Neuronal stem cell (in vitro differentiated cells): Measurements from ENCODE around the gene CDKN2D.

Source experiments
- DNase-seq: peaks from one replicate; pipeline ENCODE4 v3.0.0-alpha.2; 2013; ENCODE audit warnings: low spot score
- H2AFZ ChIP-seq: one replicate; pipeline ENCODE4 v1.6.1; 2013; ENCODE audit warnings: mild to moderate bottlenecking, low read length, inconsistent platforms
- H2AK5ac ChIP-seq: 2 replicates; pipeline ENCODE4 v1.6.1; 2013; ENCODE audit warnings: low read depth, mild to moderate bottlenecking, inconsistent platforms, low read length, moderate library complexity, mixed read lengths
- H2BK120ac ChIP-seq: 2 replicates; pipeline ENCODE4 v1.6.1; 2013; ENCODE audit warnings: low read depth, mild to moderate bottlenecking, inconsistent platforms, low read length, moderate library complexity, mixed read lengths
- H2BK12ac ChIP-seq: one replicate; pipeline ENCODE4 v1.6.1; 2013; ENCODE audit warnings: low read length, inconsistent platforms
- H2BK15ac ChIP-seq: 2 replicates; pipeline ENCODE4 v1.6.1; 2013; ENCODE audit warnings: mild to moderate bottlenecking, low read length, inconsistent platforms, mixed read lengths
- H2BK5ac ChIP-seq: one replicate; pipeline ENCODE4 v1.6.1; 2013; ENCODE audit warnings: inconsistent platforms, mild to moderate bottlenecking, low read length, moderate library complexity
- H3K14ac ChIP-seq: one replicate; pipeline ENCODE4 v1.6.1; 2013; ENCODE audit warnings: low read length, inconsistent platforms
- H3K18ac ChIP-seq: 2 replicates; pipeline ENCODE4 v1.6.1; 2013; ENCODE audit warnings: low read length, inconsistent platforms
- H3K23ac ChIP-seq: 2 replicates; pipeline ENCODE4 v1.6.1; 2013; ENCODE audit warnings: low read depth, mild to moderate bottlenecking, mixed read lengths, low read length, inconsistent platforms; ENCODE audit not compliant: poor library complexity
- H3K27ac ChIP-seq: replicated peaks from 3 replicates; pipeline ENCODE4 v1.5.1; 2013; ENCODE audit warnings: low read length, inconsistent platforms
- H3K27me3 ChIP-seq, 3 experiments: 2 replicates each; pipeline ENCODE4 v1.6.1; 2013; ENCODE audit warnings: low read length in 3 of 3, mild to moderate bottlenecking in 2 of 3, inconsistent platforms in 1 of 3, low read depth in 1 of 3, mixed read lengths in 1 of 3, moderate library complexity in 1 of 3; ENCODE audit not compliant: control insufficient read depth in 3 of 3, insufficient read depth in 3 of 3
- H3K36me3 ChIP-seq, 2 donors: replicated peaks in 1 of 2; 2 replicates each; pipeline ENCODE4 v1.6.1; 2013; ENCODE audit warnings: low read length in 2 of 2; ENCODE audit not compliant: control insufficient read depth in 2 of 2, insufficient read depth in 2 of 2
- H3K4ac ChIP-seq: 2 replicates; pipeline ENCODE4 v1.6.1; 2013; ENCODE audit warnings: inconsistent platforms, mild to moderate bottlenecking, low read length, moderate library complexity
- H3K4me1 ChIP-seq, 2 donors: 1 replicate in 1 of 2; 2 replicates in 1 of 2; pipeline ENCODE4 v1.6.1; 2013; ENCODE audit warnings: low read length in 2 of 2, low read depth in 1 of 2; ENCODE audit not compliant: control insufficient read depth in 2 of 2, insufficient read depth in 1 of 2
- H3K4me2 ChIP-seq: one replicate; pipeline ENCODE4 v1.6.1; 2013; ENCODE audit warnings: mild to moderate bottlenecking, low read length, inconsistent platforms; ENCODE audit not compliant: insufficient read depth, poor library complexity, severe bottlenecking
- H3K4me3 ChIP-seq, 2 donors: 2 replicates each; pipeline ENCODE4 v1.5.1; 2013; ENCODE audit warnings: low read length in 2 of 2, mild to moderate bottlenecking in 2 of 2, inconsistent platforms in 1 of 2, moderate library complexity in 1 of 2
- H3K79me1 ChIP-seq: one replicate; pipeline ENCODE4 v1.6.1; 2013; ENCODE audit warnings: low read depth, mild to moderate bottlenecking, inconsistent platforms, low read length, moderate library complexity
- H3K9ac ChIP-seq: one replicate; pipeline ENCODE4 v1.6.1; 2013; ENCODE audit warnings: mild to moderate bottlenecking, low read depth, low read length, inconsistent platforms; ENCODE audit not compliant: poor library complexity
- H3K9me3 ChIP-seq, 2 donors: replicated peaks in 1 of 2; 2 replicates each; pipeline versions ENCODE3 to v1.6.1; 2013; ENCODE audit warnings: low read length in 2 of 2, mild to moderate bottlenecking in 2 of 2, inconsistent platforms in 1 of 2, low read depth in 1 of 2, mixed read lengths in 1 of 2, moderate library complexity in 1 of 2; ENCODE audit not compliant: control insufficient read depth in 2 of 2, insufficient read depth in 1 of 2
- H4K8ac ChIP-seq: one replicate; pipeline ENCODE4 v1.6.1; 2013; ENCODE audit warnings: low read depth, mild to moderate bottlenecking, inconsistent platforms, low read length, moderate library complexity
- H4K91ac ChIP-seq: one replicate; pipeline ENCODE4 v1.6.1; 2013; ENCODE audit warnings: low read length, low read depth, mild to moderate bottlenecking, inconsistent platforms; ENCODE audit not compliant: poor library complexity
- WGBS, 2 donors: extraction: QIAGEN DNeasy Blood & Tissue Kit; methylation state at CpG; one replicate each; pipeline ENCODE4 v1.1.7; 2013; ENCODE audit warnings: missing lambda C conversion rate in 2 of 2, mixed read lengths in 1 of 2; ENCODE audit not compliant: insufficient read length in 2 of 2, insufficient replicate concordance in 1 of 2; ENCODE audit errors: extremely low coverage in 2 of 2; 5-methylcytosine and 5-hydroxymethylcytosine counted together

Gene CDKN2D

DNA sequence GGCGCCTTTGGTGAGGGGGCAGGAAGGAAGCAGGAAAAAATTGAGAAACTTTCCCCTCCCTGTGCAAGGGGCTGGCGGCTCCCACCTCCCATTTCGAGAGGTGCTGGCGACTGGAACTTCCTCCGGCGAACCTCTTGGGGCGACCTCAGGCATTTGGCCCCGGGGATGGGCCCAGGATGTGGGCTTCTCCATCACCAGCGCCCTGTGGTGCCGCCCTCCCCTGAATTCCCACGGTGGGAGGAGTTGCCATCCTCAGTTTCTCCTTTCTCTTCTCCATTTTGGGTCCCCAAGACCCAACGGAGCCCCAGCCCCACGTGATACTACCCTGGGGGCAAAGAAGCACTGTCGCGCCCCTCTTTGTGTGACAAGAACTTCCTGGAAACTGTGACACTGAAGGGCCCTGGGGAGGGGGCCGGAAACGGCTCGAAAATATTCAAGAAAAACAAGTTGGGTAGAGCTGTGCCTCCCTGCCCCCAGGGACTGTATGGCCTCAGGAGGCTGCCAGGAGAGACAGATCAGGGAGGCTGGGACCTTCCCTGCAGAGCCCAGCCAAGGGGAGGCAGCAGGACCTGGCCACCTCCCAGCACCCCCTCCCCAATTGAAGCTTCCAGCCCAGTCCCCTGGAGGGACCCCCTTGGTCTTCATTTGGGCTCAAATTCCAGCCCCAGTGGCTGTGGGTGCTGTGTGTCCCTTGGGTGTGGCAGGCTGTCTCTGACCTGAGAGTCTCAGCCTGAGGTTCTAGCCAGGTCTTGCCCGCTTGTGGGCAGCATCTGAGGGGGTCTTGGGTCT lies 34.5 kb upstream of the CDKN2D start:
- no CpG with 5 or more reads among the region's 19 CpGs for WGBS, 2 donors
- peak overlapping the region; percentile 6 for H3K14ac ChIP-seq
- H2AFZ ChIP-seq = peak overlapping the region; percentile 96
- no peak for DNase-seq
- peaks cover 0 to 2% of the 10 kb centered on the region in 2 donors for H3K4me1 ChIP-seq
- H3K18ac ChIP-seq = peak overlapping the region; percentile 99
- peak overlapping the region; percentile 90 to 93 for H3K4me3 ChIP-seq
- H2BK5ac ChIP-seq = peak overlapping the region; percentile 69
- H2AK5ac ChIP-seq = peak overlapping the region; percentile 68
- peak overlapping the region; percentile 61 for H2BK120ac ChIP-seq
- peak overlapping the region; percentile 96 for H3K27ac ChIP-seq
- peaks cover 12% of the 10 kb centered on the region for H3K79me1 ChIP-seq
- peaks cover 3 to 5% of the 10 kb centered on the region in 2 donors for H3K36me3 ChIP-seq
- no peak overlapping the region for H4K8ac ChIP-seq
- peaks cover 4 to 7% of the 10 kb centered on the region in 2 donors for H3K9me3 ChIP-seq
- no peak overlapping the region for H3K23ac ChIP-seq
- peak overlapping the region; percentile 49 for H2BK15ac ChIP-seq
- peak overlapping the region; percentile 75 for H3K4me2 ChIP-seq
- no peak overlapping the region for H2BK12ac ChIP-seq
- no peaks in the 10 kb centered on the region for H3K27me3 ChIP-seq
- no peak overlapping the region for H4K91ac ChIP-seq
- H3K4ac ChIP-seq = peak overlapping the region; percentile 31
- H3K9ac ChIP-seq = peak overlapping the region; percentile 79

DNA sequence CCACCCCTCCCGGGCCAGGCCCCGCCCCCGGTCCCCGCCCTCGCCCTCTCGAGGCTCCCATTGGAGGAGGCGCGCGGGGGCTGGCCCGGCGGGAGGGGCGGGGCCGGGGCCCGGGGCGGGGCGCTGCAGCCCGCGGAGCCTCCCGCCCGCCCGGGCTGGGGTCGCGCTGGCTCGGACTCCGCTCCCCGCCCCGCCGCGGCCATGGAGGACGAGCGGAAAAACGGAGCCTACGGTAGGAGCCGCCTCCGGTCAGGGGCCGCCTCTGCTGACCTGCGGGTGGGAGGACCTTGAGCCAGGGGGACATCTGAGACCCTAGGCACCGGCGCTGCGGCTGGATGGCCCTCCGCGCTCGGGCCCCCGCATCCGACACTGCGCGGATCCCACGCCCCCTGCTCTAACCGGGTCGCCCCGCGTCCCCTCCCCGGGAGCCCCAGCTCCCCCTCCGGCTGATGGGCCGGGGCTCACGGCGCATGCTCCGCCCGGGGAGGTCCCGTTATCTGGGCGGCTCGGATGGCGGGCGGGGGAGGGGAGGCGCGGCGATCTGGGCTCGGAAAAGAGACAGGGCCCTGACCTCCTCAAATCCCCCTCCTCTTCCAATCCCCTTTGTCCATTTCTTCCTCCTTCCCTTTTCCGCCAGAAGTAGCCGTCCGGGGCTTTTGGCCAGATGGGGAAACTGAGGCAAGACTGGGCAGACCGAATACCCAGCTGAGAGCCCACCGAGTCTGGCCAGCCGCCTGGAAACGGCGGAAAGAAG lies 33.7 kb upstream of the CDKN2D start:
- Histone ChIP-seq H2BK15ac (peak overlapping the region; percentile 85), H4K91ac (no peak overlapping the region), H3K27ac (peak overlapping the region; percentile 96), H3K18ac (peak overlapping the region; percentile 100), H3K14ac (peak overlapping the region; percentile 6), H3K4me2 (peak overlapping the region; percentile 75), H2BK120ac (peak overlapping the region; percentile 61), H2AFZ (peak overlapping the region; percentile 96), H2BK12ac (no peak overlapping the region), H3K4ac (peak overlapping the region; percentile 10), H3K79me1 (peaks cover 12% of the 10 kb centered on the region), H3K9ac (peak overlapping the region; percentile 100), H2AK5ac (peak overlapping the region; percentile 68), H3K4me1 (peaks cover 0 to 2% of the 10 kb centered on the region in 2 donors), H3K9me3 (peaks cover 4 to 7% of the 10 kb centered on the region in 2 donors), H3K27me3 (no peaks in the 10 kb centered on the region), H2BK5ac (peak overlapping the region; percentile 69), H3K36me3 (peaks cover 3 to 5% of the 10 kb centered on the region in 2 donors), H3K4me3 (peak overlapping the region; percentile 90 to 93), H4K8ac (no peak overlapping the region), H3K23ac (peak overlapping the region; percentile 100)
- peak; percentile 81 for DNase-seq
- WGBS, 2 donors = no CpG with 5 or more reads among the region's 76 CpGs

DNA sequence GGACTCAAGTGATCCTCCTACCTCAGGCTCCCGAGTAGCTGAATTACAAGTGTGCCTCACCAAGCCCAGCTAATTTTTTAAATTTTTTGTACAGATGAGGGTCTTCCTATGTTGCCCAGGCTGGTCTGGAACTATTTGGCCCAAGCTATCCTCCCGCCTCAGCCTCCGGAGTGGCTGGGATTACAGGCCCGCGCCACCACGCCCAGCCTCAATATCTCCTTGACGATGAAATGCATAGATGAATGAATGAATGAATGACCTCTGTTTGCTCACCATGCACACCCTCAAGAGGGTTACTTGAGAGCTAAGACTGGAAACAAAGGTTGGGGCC lies 33.2 kb upstream of the CDKN2D start:
- no peak overlapping the region for H3K23ac ChIP-seq
- peaks cover 0 to 2% of the 10 kb centered on the region in 2 donors for H3K4me1 ChIP-seq
- H3K14ac ChIP-seq = no peak overlapping the region
- H3K9me3 ChIP-seq = peaks cover 4 to 7% of the 10 kb centered on the region in 2 donors
- no peak for DNase-seq
- H3K18ac ChIP-seq = peak overlapping the region; percentile 64
- H2AK5ac ChIP-seq = no peak overlapping the region
- peak overlapping the region; percentile 85 for H2AFZ ChIP-seq
- H2BK15ac ChIP-seq = no peak overlapping the region
- H3K4ac ChIP-seq = no peak overlapping the region
- H3K36me3 ChIP-seq = peaks cover 3 to 5% of the 10 kb centered on the region in 2 donors
- no CpG with 5 or more reads among the region's 7 CpGs for WGBS, 2 donors
- H4K8ac ChIP-seq = peak overlapping the region; percentile 82
- no peak overlapping the region for H2BK12ac ChIP-seq
- H2BK5ac ChIP-seq = no peak overlapping the region
- peak overlapping the region; percentile 63 for H3K27ac ChIP-seq
- peaks cover 12% of the 10 kb centered on the region for H3K79me1 ChIP-seq
- no peak overlapping the region for H3K9ac ChIP-seq
- H3K4me2 ChIP-seq = no peak overlapping the region
- H4K91ac ChIP-seq = no peak overlapping the region
- no peaks in the 10 kb centered on the region for H3K27me3 ChIP-seq
- H3K4me3 ChIP-seq = peak overlapping the region in 1 of 2 donors; percentile 52
- no peak overlapping the region for H2BK120ac ChIP-seq

DNA sequence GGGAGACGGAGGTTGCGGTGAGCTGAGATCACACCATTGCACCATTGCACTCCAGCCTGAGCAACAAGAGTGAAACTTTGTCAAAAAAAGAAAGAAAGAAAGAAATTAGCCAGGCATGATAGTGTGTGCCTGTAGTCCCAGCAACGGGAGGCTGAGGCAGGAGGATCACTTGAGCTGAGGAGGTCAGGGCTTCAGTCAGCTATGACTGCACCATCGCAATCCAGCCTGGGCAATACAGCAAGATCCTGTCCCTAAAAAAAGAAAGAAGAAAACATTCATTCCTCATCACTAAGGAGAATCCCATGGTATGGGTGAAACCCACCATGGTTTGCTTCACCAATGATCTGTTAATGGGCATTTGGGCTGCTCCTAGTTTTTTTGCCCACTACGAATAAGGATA lies 31.4 kb upstream of the CDKN2D start:
- peaks cover 12% of the 10 kb centered on the region for H3K79me1 ChIP-seq
- H2AK5ac ChIP-seq = no peak overlapping the region
- H2BK120ac ChIP-seq = no peak overlapping the region
- H3K4me3 ChIP-seq = no peak overlapping the region
- no peak overlapping the region for H3K14ac ChIP-seq
- H3K27ac ChIP-seq = no peak overlapping the region
- H3K23ac ChIP-seq = no peak overlapping the region
- no peaks in the 10 kb centered on the region for H3K27me3 ChIP-seq
- no peak overlapping the region for H3K4me2 ChIP-seq
- no peak overlapping the region for H2BK12ac ChIP-seq
- peaks cover 4 to 7% of the 10 kb centered on the region in 2 donors for H3K9me3 ChIP-seq
- no peak overlapping the region for H2AFZ ChIP-seq
- H3K4ac ChIP-seq = no peak overlapping the region
- H4K91ac ChIP-seq = no peak overlapping the region
- H3K18ac ChIP-seq = no peak overlapping the region
- H3K36me3 ChIP-seq = peaks cover 3 to 5% of the 10 kb centered on the region in 2 donors
- peaks cover 0 to 2% of the 10 kb centered on the region in 2 donors for H3K4me1 ChIP-seq
- no peak overlapping the region for H2BK15ac ChIP-seq
- no CpG with 5 or more reads among the region's 5 CpGs for WGBS, 2 donors
- no peak overlapping the region for H2BK5ac ChIP-seq
- no peak overlapping the region for H3K9ac ChIP-seq
- H4K8ac ChIP-seq = no peak overlapping the region
- no peak for DNase-seq
